Measurements from ENCODE around the gene PARP6. TPM values are rescaled to one million over a fixed set of nuclear protein-coding genes. Genes with fewer than 3 reads are reported as not detected.

The PARP6 gene, protein sequence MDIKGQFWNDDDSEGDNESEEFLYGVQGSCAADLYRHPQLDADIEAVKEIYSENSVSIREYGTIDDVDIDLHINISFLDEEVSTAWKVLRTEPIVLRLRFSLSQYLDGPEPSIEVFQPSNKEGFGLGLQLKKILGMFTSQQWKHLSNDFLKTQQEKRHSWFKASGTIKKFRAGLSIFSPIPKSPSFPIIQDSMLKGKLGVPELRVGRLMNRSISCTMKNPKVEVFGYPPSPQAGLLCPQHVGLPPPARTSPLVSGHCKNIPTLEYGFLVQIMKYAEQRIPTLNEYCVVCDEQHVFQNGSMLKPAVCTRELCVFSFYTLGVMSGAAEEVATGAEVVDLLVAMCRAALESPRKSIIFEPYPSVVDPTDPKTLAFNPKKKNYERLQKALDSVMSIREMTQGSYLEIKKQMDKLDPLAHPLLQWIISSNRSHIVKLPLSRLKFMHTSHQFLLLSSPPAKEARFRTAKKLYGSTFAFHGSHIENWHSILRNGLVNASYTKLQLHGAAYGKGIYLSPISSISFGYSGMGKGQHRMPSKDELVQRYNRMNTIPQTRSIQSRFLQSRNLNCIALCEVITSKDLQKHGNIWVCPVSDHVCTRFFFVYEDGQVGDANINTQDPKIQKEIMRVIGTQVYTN
- 10 to 100 TPM; 21.3 to 39.3 TPM for total RNA-seq

DNA sequence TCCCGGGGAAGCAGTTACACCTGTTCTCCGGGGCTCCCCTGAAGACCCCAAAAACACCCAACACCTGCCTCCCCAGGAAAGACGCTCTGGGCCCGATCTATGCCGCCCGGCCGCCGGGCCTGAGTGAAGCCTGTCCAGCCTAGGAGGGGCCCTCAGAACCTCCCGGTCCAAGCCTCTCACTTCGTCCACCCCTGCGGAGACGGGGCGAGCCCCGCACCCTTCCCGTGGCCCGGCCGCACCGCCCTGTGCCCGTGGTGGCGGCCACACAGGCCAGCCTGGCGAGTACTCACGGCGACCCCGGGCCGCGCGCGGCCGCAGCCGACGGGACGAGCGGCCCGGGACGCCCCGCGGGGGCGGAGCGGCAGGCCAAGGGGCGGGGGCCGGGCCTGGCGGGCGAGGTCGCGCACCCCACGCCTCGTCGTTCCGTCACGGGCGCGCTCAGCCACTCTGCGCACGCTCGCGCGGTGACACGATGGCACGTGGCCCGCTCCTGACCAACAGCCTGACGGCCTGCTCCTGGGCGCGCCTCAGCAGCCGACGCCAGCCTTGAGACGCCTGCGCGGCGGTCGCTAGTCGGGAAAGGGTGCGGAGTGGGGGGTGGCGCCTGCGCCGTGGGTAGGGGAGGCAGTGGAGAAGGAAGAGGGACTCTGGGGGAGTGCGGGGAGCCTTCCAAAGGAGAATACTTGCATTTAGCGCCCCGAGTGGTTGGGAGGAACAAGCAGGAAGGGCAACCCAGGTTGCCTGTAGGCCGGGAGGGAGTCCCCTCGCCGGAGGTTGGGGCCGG lies at the start of gene PARP6:
PARP6 (minus strand) TSS at position 342 of the 784 bp plus-strand sequence. CDS start 5,077 bp downstream, outside the sequence.
- Histone ChIP-seq H3K36me3 (no peaks in the 10 kb centered on the region), H3K4me3 (peak within 1 kb of the TSS; percentile 80), H3K27ac (peak within 1 kb of the TSS; percentile 67), H3K9me3 (no peaks in the 10 kb centered on the region), H3K4me1 (peaks cover 7% of the 10 kb centered on the region), H3K9ac (ENCODE audit: low read depth in 2 of 2, low read length in 2 of 2) (peak within 1 kb of the TSS; percentile 74 to 90), H3K27me3 (no peaks in the 10 kb centered on the region)
- TF ChIP-seq, protein P1, sequence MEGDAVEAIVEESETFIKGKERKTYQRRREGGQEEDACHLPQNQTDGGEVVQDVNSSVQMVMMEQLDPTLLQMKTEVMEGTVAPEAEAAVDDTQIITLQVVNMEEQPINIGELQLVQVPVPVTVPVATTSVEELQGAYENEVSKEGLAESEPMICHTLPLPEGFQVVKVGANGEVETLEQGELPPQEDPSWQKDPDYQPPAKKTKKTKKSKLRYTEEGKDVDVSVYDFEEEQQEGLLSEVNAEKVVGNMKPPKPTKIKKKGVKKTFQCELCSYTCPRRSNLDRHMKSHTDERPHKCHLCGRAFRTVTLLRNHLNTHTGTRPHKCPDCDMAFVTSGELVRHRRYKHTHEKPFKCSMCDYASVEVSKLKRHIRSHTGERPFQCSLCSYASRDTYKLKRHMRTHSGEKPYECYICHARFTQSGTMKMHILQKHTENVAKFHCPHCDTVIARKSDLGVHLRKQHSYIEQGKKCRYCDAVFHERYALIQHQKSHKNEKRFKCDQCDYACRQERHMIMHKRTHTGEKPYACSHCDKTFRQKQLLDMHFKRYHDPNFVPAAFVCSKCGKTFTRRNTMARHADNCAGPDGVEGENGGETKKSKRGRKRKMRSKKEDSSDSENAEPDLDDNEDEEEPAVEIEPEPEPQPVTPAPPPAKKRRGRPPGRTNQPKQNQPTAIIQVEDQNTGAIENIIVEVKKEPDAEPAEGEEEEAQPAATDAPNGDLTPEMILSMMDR (IDR thresholded peaks at IDR 0.05), result peak; percentile 43
- peak; percentile 94 for DNase-seq
- intact Hi-C loops (cut with DNase I), result loop anchor here (5.0 kb wide), 2 partner anchors 40 to 75 kb away; partner anchors contain the start of genes GRAMD2A and PKM

DNA sequence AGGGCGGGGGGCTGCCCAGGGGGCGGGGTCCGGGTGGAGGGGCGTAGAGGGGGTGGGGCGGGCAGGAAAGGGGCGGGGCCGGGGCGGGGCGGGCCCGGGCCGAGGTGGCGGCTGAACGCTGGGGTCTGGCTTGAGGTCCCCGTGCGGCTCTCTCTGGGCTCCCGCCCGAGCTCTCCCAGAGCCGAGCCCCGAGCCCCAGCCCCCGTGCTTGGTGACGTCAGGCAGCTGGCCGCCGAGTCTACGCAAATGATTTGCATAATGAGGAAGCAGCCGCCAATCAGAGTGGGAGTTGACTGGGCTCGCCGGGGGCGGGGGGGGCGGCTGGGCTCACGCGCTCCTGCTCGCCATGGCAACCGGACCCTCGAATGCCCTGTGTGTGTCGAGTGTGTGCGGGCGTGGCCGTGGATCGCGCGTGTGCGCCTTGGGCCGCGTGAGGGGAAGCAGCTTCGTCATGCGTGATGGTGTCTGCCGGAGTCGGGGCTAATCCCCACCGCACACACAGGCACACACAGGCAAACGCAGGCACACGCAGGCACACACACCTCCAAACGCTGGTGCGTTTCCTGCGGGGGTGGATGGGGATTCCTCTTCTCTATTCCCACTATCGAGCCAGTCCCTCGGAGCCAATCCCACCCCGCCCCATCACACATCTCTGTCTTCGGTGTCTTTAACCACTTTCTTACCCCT lies 47.8 kb upstream of the PARP6 start, which contains the start of gene CELF6:
CELF6 (minus strand) TSS at position 173 of the 687 bp plus-strand sequence. CDS start 283 bp downstream, outside the sequence.
- Histone ChIP-seq H3K36me3 (no peaks in the 10 kb centered on the region), H3K27ac (no peak within 1 kb of the TSS), H3K9ac (ENCODE audit: low read depth in 2 of 2, low read length in 2 of 2) (peak within 1 kb of the TSS in 1 of 2 donors; percentile 34), H3K4me3 (peak within 1 kb of the TSS; percentile 56), H3K4me1 (no peaks in the 10 kb centered on the region), H3K27me3 (no peaks in the 10 kb centered on the region), H3K9me3 (no peaks in the 10 kb centered on the region)
- intact Hi-C loops (cut with DNase I), result no loop called here
- peak; percentile 73 for DNase-seq
- TF ChIP-seq, protein P1 (IDR thresholded peaks at IDR 0.05), result no peak

DNA sequence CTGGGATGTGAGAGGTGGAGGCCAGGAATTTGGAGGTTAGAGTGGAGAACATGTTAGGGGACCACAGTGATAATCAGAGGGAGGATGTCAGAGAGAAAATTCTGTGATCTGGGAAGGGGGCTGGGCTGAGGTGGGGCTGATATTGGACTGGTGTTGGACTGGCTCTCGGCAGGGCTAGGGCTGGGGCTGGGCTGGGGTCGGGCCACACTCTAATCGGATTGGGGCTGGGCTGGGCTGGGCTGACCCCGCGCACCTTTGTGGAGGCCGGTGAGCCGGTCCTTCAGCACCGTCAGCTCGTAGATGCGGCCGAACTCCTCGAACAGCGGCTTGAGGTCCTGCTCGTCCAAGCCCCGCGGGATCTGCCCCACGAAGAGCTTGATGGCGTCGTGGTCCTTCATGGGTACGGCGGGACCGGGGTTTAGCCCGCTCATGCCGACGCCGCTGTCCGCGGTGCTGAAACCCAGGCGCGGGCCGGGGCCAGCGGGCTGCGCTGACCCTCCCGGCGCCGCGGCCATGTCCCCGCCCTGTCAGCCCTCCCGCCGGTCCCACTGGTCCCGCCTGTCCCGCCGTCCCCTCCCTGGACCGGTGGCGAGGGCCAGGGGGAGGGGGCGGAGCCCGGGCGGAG lies 47.1 kb upstream of the PARP6 start:
- H3K27me3 ChIP-seq, result no peaks in the 10 kb centered on the region
- no peak overlapping the region for H3K9ac ChIP-seq (ENCODE audit: low read depth in 2 of 2, low read length in 2 of 2)
- no peaks in the 10 kb centered on the region for H3K4me1 ChIP-seq
- no peaks in the 10 kb centered on the region for H3K9me3 ChIP-seq
- no peak overlapping the region for H3K27ac ChIP-seq
- peak; percentile 60 for DNase-seq
- H3K4me3 ChIP-seq, result peak overlapping the region; percentile 56
- H3K36me3 ChIP-seq, result no peaks in the 10 kb centered on the region
- intact Hi-C loops (cut with DNase I), result no loop called here
- TF ChIP-seq, protein P1 (IDR thresholded peaks at IDR 0.05), result no peak

DNA sequence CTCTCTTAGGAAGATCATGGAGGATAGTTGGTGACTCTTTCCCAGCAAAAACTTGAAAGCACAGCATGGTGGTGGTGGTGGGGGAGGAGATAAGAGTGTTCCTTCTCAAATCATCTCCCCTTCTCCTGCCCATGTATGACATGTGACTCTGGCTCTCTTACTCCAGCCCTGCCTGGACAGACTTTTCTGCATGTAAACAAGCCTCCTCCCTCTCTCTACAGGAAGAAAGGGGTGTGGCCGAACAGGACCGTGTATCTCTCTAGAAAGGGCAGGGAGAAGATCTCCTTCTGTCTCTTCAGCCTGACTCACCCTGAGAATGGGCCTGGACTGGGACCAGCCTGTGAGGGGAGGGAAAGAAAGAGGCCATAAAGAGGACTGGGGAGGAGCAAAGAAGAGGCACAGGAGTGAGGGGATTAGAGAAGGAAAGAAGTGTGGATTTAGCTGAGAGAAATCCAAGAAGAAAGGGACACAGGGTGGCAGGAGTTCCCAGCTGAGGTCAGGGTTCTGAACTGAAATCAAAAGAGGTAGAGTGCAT lies 46.1 kb upstream of the PARP6 start:
- TF ChIP-seq, protein P1 (IDR thresholded peaks at IDR 0.05), result no peak
- H3K9ac ChIP-seq (ENCODE audit: low read depth in 2 of 2, low read length in 2 of 2), result no peak overlapping the region
- no peak overlapping the region for H3K27ac ChIP-seq
- DNase-seq, result no peak
- H3K4me3 ChIP-seq, result no peak overlapping the region
- H3K36me3 ChIP-seq, result no peaks in the 10 kb centered on the region
- no peaks in the 10 kb centered on the region for H3K9me3 ChIP-seq
- H3K4me1 ChIP-seq, result no peaks in the 10 kb centered on the region
- intact Hi-C loops (cut with DNase I), result no loop called here
- H3K27me3 ChIP-seq, result no peaks in the 10 kb centered on the region

All from colonic mucosa (tissue), 4 donors.